ENCODE measurements around the gene GNB1L.

DNA sequence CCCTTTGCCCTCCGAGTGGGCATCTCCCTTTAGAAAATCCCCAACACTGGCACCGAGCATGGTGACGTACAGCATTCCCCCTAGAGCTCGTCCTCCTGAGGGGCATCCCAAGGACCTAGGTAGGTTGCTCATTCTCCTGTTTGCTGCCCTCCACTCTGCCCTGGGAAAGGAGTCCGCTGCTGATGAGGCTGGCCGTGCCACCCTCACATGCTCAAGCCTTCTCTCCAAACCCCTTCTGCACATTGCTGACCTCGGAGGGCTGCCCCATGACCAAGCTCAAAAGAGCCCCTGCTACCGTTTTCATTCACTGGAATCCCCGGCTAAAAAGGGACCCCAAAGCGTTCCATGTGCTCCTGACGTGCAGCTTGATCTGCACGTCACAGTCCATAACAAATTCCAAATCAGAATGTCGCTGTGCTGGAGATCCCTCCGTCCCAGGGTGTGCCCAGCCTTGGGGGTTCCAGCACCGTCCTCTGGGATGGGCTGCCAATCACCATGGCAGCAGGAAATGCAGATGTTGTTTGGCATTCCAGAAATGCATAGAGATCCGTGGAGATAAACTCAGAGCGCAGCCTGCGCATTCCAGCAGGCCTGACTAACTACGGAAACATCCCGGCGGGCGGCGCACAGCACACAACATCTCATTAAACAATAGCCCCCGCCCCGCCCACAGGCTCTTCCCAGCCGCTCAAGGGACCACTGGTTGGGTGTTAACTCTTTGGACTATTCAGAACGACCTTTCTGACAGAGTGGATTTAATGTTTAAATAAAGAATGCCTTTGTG is 26.3 kb upstream of the GNB1L start:
- no peak for TF ChIP-seq POLR2A (IDR thresholded peaks at IDR 0.05)
- TF ChIP-seq, protein P1, sequence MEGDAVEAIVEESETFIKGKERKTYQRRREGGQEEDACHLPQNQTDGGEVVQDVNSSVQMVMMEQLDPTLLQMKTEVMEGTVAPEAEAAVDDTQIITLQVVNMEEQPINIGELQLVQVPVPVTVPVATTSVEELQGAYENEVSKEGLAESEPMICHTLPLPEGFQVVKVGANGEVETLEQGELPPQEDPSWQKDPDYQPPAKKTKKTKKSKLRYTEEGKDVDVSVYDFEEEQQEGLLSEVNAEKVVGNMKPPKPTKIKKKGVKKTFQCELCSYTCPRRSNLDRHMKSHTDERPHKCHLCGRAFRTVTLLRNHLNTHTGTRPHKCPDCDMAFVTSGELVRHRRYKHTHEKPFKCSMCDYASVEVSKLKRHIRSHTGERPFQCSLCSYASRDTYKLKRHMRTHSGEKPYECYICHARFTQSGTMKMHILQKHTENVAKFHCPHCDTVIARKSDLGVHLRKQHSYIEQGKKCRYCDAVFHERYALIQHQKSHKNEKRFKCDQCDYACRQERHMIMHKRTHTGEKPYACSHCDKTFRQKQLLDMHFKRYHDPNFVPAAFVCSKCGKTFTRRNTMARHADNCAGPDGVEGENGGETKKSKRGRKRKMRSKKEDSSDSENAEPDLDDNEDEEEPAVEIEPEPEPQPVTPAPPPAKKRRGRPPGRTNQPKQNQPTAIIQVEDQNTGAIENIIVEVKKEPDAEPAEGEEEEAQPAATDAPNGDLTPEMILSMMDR (IDR thresholded peaks at IDR 0.05) = peak in 1 of 4 experiments; percentile 6
- TF ChIP-seq EP300 (IDR thresholded peaks at IDR 0.05) = no peak
- peak; percentile 33 for TF ChIP-seq POLR2AphosphoS5 (IDR thresholded peaks at IDR 0.05)

All from gastroesophageal sphincter (tissue), 3 donors.